Progenitor cell of endocrine pancreas (in vitro differentiated cells): ENCODE results near the gene SLC24A4. TPM values are rescaled to one million over a fixed set of nuclear protein-coding genes. Genes with fewer than 3 reads are reported as not detected.
"Not testable (repeated sequence)": the region's sequence is repeated elsewhere in the genome, so short reads cannot be mapped to it uniquely, and the experiment has no call there.

Experiments
- DNase-seq: peaks from one replicate; pipeline ENCODE4 v3.0.0; 2021; ENCODE audit warnings: low spot score; ENCODE audit not compliant: unreplicated experiment
- H3K27ac Mint-ChIP-seq: 2 replicates; pipeline ENCODE4 v1.8.0; 2021; ENCODE audit warnings: mild to moderate bottlenecking, moderate library complexity, mixed read lengths
- H3K27me3 Mint-ChIP-seq: 2 replicates; pipeline ENCODE4 v1.8.0; 2021; ENCODE audit warnings: mixed read lengths
- H3K36me3 Mint-ChIP-seq: 2 replicates; pipeline ENCODE4 v1.8.0; 2022; ENCODE audit warnings: mixed read lengths; ENCODE audit not compliant: insufficient read depth
- H3K4me1 Mint-ChIP-seq: 2 replicates; pipeline ENCODE4 v1.8.0; 2021; ENCODE audit warnings: low read depth, mixed read lengths
- H3K4me3 Mint-ChIP-seq: 2 replicates; pipeline ENCODE4 v1.8.0; 2021; ENCODE audit warnings: low read depth, mild to moderate bottlenecking, moderate library complexity, mixed read lengths
- H3K9me3 Mint-ChIP-seq: 2 replicates; pipeline ENCODE4 v1.8.0; 2021; ENCODE audit warnings: low read depth, mixed read lengths
- CTCF ChIP-seq: fragments of 200-600 bp; sonication (generic); IDR thresholded peaks from one replicate; pipeline ENCODE4 v1.5.0; 2021; ENCODE audit warnings: antibody characterized with exemption, mild to moderate bottlenecking; ENCODE audit not compliant: unreplicated experiment
- total RNA-seq: library from RNA; stranded (reverse); gene quantifications from 2 replicates; pipeline ENCODE4 v1.2.1, GENCODE V29; 2021

The SLC24A4 gene
- total RNA-seq, 1 donor from 2014 or later = not detected

- Mint-ChIP-seq H3K4me1 (peaks cover 4% of the 10 kb centered on the region), H3K36me3 (no peaks in the 10 kb centered on the region), H3K27me3 (peaks cover 50% of the 10 kb centered on the region), H3K27ac (no peak overlapping the region), H3K9me3 (peaks cover 8% of the 10 kb centered on the region), H3K4me3 (no peak overlapping the region)
- TF ChIP-seq CTCF = no peak
- DNase-seq = no peak
Measured at GRCh38 chr14:92400579-92401444, 77.8 kb downstream of the SLC24A4 start.

DNA sequence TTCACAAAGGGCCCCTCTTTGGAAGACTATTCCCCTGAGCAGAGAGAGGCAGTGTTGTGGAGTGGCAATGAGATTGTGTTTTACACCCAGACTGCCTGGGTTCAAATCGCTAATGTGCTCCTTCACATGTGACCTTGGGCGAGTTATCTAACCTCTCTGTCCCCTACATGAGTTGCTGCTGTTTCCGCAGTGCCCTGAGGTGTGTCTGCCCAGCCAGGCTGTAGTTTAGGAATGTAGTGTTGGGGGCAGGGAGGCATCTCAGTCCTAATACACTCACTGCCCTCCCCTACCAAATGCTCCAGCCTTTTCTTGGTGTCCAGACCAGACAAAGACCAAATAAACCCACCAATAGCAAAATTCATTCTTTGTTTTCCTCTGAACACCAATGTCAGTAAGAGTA lies 78.6 kb downstream of the SLC24A4 start:
- H3K27ac Mint-ChIP-seq = no peak overlapping the region
- peaks cover 4% of the 10 kb centered on the region for H3K4me1 Mint-ChIP-seq
- no peak for TF ChIP-seq CTCF
- H3K36me3 Mint-ChIP-seq = no peaks in the 10 kb centered on the region
- no peak overlapping the region for H3K4me3 Mint-ChIP-seq
- H3K9me3 Mint-ChIP-seq = peaks cover 8% of the 10 kb centered on the region
- peaks cover 45% of the 10 kb centered on the region for H3K27me3 Mint-ChIP-seq
- no peak for DNase-seq

DNA sequence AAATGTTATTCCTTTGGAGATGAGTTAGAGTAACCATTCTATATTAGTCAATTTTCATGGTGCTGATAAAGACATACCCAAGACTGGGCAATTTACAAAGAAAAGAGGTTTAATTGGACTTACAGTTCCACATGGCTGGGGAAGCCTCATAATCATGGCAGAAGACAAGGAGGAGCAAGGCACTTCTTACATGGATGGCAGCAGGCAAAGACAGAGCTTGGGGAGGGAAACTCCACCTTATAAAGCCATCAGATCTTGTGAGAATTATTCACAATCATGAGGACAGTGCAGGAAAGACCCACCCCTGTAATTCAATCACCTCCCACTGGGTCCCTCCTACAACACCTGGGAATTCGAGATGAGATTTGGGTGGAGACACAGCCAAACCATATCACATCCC lies 79.5 kb downstream of the SLC24A4 start:
- not testable (repeated sequence) for DNase-seq, H3K36me3 Mint-ChIP-seq, H3K27ac Mint-ChIP-seq, H3K4me3 Mint-ChIP-seq, H3K4me1 Mint-ChIP-seq
- H3K9me3 Mint-ChIP-seq = peaks cover 10% of the 10 kb centered on the region
- peaks cover 35% of the 10 kb centered on the region for H3K27me3 Mint-ChIP-seq

DNA sequence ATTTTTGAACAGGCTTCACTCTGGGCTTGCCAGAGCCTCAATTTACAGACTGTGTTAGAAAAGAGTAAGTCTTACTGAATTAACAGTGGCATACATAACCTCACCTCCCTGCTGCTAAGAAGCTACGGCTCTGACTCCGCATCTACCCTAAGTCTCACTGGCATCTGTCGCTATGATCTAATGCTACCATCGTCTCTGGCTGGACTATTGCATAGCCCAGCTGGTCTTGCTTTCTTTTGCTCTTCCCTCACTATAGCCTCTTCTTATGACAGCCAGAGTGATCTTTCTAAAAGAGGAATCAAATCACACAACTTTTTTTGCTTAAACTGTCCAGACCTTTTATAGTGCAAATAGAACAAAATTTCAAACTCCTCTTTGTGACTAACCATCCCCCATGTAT lies 81.1 kb downstream of the SLC24A4 start:
- no peak for DNase-seq
- Mint-ChIP-seq H3K27ac (no peak overlapping the region), H3K9me3 (peaks cover 10% of the 10 kb centered on the region), H3K4me3 (no peak overlapping the region), H3K36me3 (no peaks in the 10 kb centered on the region), H3K4me1 (peaks cover 4% of the 10 kb centered on the region), H3K27me3 (peaks cover 21% of the 10 kb centered on the region)
- no peak for TF ChIP-seq CTCF

GRCh38 chr14:92404421-92404820 lies 81.5 kb downstream of the SLC24A4 start:
- Mint-ChIP-seq H3K27ac (no peak overlapping the region), H3K9me3 (peaks cover 10% of the 10 kb centered on the region), H3K4me3 (no peak overlapping the region), H3K27me3 (peaks cover 17% of the 10 kb centered on the region), H3K4me1 (peaks cover 4% of the 10 kb centered on the region), H3K36me3 (no peaks in the 10 kb centered on the region)
- TF ChIP-seq CTCF = no peak
- no peak for DNase-seq

GRCh38 chr14:92404938-92405337 lies 82.0 kb downstream of the SLC24A4 start:
- peaks cover 13% of the 10 kb centered on the region for H3K27me3 Mint-ChIP-seq
- H3K4me3 Mint-ChIP-seq = no peak overlapping the region
- no peak for TF ChIP-seq CTCF
- no peaks in the 10 kb centered on the region for H3K36me3 Mint-ChIP-seq
- H3K9me3 Mint-ChIP-seq = peaks cover 10% of the 10 kb centered on the region
- DNase-seq = no peak
- H3K27ac Mint-ChIP-seq = no peak overlapping the region
- H3K4me1 Mint-ChIP-seq = peaks cover 4% of the 10 kb centered on the region
